ENCODE measurements around the gene CNOT2. TPM values are rescaled to one million over a fixed set of nuclear protein-coding genes. Genes with fewer than 3 reads are reported as not detected.

The CNOT2 gene
- total RNA-seq, 2 experiments from 2014 or later: 65.2 to 68.4 TPM

DNA sequence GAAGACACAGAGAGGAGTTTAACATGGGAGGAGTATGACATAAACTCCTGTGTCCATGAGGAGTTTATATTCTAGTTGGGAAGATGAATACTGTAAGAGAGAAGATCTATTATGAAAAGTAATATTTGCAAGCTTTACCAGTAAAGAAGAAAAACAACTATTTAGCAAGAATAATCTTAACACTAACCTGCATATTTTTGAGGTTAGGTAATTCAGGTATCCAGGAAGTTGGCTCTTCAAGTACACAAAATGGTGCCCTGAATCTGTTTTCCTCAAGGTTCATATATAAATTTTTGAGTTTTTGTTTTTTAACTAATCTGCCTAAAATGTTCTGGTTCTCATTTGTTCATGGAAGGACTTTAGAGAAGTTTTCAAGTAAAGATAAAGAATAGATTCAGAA is 89.0 kb downstream of the CNOT2 start:
- peaks cover 2% of the 10 kb centered on the region for H3K4me1 Mint-ChIP-seq
- CTCF ChIA-PET: no interaction called here

DNA sequence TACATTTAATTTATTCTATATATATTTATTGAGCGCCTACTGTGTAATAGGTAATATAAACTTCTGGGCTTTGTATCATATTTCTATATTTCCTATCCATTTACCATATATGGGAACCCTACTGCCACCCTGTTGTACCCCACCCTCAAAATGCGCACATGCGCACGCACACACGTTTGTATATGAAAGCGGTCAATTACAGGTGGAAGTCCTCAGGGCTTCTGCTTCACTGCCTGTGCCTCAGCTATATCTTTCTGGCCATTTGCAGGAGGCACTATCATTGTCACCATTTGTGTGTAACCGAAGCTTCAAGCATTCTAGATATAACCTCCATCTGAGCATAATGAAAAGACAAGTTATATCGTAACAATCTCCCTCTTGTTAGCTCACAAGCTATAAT is 91.5 kb downstream of the CNOT2 start:
- Mint-ChIP-seq H3K9me3 (ENCODE audit: low read depth) (no peaks in the 10 kb centered on the region), H3K36me3 (peaks cover 37% of the 10 kb centered on the region), H3K27ac (no peak overlapping the region), H3K4me1 (peaks cover 2% of the 10 kb centered on the region), H3K4me3 (no peak overlapping the region), H3K27me3 (no peaks in the 10 kb centered on the region)
- no peak for DNase-seq
- no peak for ATAC-seq
- CTCF ChIA-PET: no interaction called here

More for the DNA sequence above, 89.0 kb downstream of the CNOT2 start:
- DNase-seq (no peak), ATAC-seq (no peak)
- no peaks in the 10 kb centered on the region for H3K9me3 Mint-ChIP-seq (ENCODE audit: low read depth)
- H3K27ac Mint-ChIP-seq: no peak overlapping the region
- no peaks in the 10 kb centered on the region for H3K27me3 Mint-ChIP-seq
- H3K4me3 Mint-ChIP-seq: no peak overlapping the region
- H3K36me3 Mint-ChIP-seq: peaks cover 41% of the 10 kb centered on the region

DNA sequence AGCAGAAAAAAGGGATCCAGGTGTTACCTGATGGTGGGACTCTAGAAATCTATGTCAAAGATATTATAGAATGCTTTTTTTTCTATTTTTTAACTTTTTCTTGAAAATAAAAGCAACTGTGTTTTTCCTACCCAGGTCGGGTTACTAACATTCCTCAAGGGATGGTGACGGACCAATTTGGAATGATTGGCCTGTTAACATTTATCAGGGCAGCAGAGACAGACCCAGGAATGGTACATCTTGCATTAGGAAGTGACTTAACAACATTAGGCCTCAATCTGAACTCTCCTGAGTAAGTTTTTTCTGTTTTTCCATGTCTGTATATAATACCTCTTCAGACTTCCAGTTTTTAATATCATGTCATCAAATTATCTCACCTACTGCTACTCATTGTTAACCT is 95.3 kb downstream of the CNOT2 start:
- Mint-ChIP-seq H3K4me1 (peaks cover 8% of the 10 kb centered on the region), H3K36me3 (peaks cover 43% of the 10 kb centered on the region), H3K27ac (no peak overlapping the region), H3K9me3 (ENCODE audit: low read depth) (no peaks in the 10 kb centered on the region), H3K27me3 (no peaks in the 10 kb centered on the region), H3K4me3 (no peak overlapping the region)
- DNase-seq (no peak), ATAC-seq (no peak)
- CTCF ChIA-PET: no interaction called here

DNA sequence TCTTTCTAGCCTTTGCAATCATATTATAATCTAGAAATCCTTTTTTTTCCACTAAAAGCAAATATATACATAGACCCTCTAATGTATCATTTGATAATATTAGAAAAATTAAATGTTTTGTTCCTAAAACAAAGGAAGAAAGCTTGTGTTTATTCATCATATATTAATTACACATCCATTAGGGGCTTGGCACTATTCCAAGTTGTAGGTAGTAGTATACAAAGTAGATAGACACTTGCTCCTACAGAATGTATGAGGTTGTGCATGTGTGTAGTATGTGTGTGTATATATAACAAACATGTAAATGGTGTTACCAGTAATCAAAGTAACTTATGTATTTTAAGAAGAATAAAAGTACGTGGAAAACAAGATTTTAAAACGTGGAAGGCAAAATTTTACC is 107.8 kb downstream of the CNOT2 start:
- Mint-ChIP-seq H3K9me3 (ENCODE audit: low read depth) (no peaks in the 10 kb centered on the region), H3K4me1 (no peaks in the 10 kb centered on the region), H3K27me3 (no peaks in the 10 kb centered on the region), H3K27ac (no peak overlapping the region), H3K36me3 (peaks cover 24% of the 10 kb centered on the region), H3K4me3 (no peak overlapping the region)
- ATAC-seq: no peak
- CTCF ChIA-PET: no interaction called here
- no peak for DNase-seq

DNA sequence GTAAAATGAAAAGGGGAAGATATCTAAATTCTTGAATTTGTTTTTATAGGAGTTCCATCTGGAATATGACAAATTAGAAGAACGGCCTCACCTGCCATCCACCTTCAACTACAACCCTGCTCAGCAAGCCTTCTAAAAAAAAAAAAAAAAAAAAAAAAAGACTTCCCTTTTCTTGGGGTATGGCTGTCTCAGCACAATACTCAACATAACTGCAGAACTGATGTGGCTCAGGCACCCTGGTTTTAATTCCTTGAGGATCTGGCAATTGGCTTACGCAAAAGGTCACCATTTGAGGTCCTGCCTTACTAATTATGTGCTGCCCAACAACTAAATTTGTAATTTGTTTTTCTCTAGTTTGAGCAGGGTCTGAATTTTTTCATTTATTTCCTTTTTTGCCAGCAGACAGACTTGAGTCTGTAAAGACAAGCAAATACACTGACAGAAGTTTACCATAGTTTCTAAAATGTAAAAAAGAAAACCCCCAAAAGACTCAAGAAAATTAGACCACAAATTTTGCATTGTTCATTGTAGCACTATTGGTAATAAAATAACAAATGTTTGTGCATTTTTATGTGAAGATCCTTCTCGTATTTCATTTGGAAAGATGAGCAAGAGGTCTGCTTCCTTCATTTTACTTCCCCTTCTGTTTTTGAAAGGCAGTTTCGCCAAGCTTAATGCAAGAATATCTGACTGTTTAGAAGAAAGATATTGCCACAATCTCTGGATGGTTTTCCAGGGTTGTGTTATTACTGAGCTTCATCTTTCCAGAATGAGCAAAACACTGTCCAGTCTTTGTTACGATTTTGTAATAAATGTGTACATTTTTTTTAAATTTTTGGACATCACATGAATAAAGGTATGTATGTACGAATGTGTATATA is 110.8 kb downstream of the CNOT2 start:
- Mint-ChIP-seq H3K36me3 (peaks cover 21% of the 10 kb centered on the region), H3K4me3 (no peak overlapping the region), H3K27ac (no peak overlapping the region), H3K9me3 (ENCODE audit: low read depth) (no peaks in the 10 kb centered on the region), H3K4me1 (no peaks in the 10 kb centered on the region), H3K27me3 (no peaks in the 10 kb centered on the region)
- DNase-seq: no peak
- no peak for ATAC-seq
- CTCF ChIA-PET: no interaction called here

DNA sequence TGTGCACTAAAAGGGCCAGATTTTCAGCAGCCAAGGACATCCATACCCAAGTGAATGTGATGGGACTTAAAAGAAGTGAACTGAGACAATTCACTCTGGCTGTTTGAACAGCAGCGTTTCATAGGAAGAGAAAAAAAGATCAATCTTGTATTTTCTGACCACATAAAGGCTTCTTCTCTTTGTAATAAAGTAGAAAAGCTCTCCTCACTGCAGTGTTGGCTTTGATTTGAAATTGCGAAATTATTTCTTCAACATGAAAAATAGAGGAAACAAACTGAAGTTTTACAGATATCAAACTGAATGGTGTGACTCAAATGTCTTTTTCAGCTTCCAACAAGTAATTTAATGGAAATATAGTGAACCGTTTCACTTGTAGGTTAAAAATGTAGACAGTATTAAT is 111.6 kb downstream of the CNOT2 start:
- H3K9me3 Mint-ChIP-seq (ENCODE audit: low read depth): no peaks in the 10 kb centered on the region
- no peaks in the 10 kb centered on the region for H3K4me1 Mint-ChIP-seq
- ATAC-seq: no peak
- DNase-seq: no peak
- no peaks in the 10 kb centered on the region for H3K27me3 Mint-ChIP-seq
- peaks cover 21% of the 10 kb centered on the region for H3K36me3 Mint-ChIP-seq
- H3K4me3 Mint-ChIP-seq: no peak overlapping the region
- H3K27ac Mint-ChIP-seq: no peak overlapping the region
- CTCF ChIA-PET: no interaction called here

DNA sequence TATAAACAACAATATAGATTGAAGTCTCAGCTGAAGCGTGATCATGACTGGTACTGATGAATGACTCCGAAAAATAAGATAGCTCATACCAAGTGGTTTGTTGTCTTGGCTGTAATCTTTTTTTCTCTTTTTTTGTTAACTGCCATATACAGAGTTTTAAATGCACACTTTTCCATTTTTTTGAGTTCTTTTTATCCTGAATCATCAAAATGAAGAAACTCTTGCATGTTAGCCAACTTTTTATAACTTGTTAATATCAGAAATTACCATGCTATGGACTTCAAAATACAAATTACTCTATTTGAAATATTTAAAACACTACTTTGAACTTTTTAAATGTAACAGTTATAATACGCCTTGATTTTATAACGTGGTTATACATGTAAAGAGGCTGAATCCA is 112.7 kb downstream of the CNOT2 start:
- DNase-seq (no peak), ATAC-seq (no peak)
- H3K27ac Mint-ChIP-seq: no peak overlapping the region
- CTCF ChIA-PET: no interaction called here
- H3K36me3 Mint-ChIP-seq: peaks cover 21% of the 10 kb centered on the region
- no peak overlapping the region for H3K4me3 Mint-ChIP-seq
- H3K27me3 Mint-ChIP-seq: no peaks in the 10 kb centered on the region
- no peaks in the 10 kb centered on the region for H3K4me1 Mint-ChIP-seq
- no peaks in the 10 kb centered on the region for H3K9me3 Mint-ChIP-seq (ENCODE audit: low read depth)

DNA sequence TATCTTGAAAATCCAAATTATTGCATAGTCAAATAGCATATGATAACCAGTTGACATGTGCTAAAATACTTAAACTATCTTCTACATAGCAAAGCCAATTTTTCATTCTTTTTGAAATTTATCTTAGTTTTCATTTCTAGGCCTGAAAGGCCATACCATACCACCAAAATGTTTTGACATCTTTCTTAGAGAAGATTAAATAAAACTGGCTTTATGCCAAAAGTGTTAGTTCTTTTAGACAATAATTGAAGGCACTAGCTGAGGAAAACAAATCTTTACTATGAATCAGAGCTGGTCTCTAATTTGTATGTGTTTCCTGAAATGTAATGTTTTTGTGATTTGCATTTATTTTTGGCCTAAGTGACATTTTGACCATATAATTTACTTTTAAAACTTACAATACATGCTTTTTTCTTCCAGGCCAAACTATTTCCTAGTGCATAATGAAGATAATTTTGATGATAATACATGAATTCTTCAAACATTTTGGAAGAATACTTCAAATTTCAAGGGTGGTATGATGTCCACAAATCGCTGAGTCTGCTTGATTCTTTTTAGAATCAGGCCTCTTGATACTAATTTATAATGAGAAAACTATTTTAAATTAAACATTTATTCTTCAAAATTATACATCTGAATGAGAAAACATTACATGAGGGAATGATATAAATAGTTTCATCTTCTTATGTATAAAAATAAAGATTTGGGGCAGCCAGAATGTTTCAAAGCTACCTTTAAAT is 116.4 kb downstream of the CNOT2 start:
- ATAC-seq (no peak), DNase-seq (no peak)
- H3K9me3 Mint-ChIP-seq (ENCODE audit: low read depth): no peaks in the 10 kb centered on the region
- peaks cover 13% of the 10 kb centered on the region for H3K27me3 Mint-ChIP-seq
- H3K4me3 Mint-ChIP-seq: no peak overlapping the region
- peaks cover 4% of the 10 kb centered on the region for H3K36me3 Mint-ChIP-seq
- CTCF ChIA-PET: no interaction called here
- peaks cover under 1% of the 10 kb centered on the region for H3K4me1 Mint-ChIP-seq
- no peak overlapping the region for H3K27ac Mint-ChIP-seq

DNA sequence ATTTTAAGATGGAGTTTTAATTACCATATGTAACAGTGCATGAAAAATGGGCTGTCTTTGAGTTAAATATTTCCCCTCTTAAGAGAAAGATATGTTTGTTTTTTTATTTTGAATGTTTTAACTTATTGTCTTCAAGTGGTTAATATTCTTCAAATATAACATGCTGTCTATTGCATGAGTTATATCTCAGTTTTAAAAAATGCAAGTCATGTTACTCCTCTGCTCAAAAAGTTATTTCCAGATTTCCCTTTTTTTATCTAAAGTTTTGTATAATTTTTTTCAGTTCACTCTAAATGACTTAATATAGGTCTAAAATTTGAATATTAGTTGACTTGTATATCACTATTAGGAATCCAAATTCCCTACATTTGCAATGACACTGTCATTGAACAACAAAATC is 117.0 kb downstream of the CNOT2 start:
- H3K4me1 Mint-ChIP-seq: peaks cover 7% of the 10 kb centered on the region
- DNase-seq: no peak
- no peak for ATAC-seq
- H3K27me3 Mint-ChIP-seq: peaks cover 19% of the 10 kb centered on the region
- CTCF ChIA-PET: no interaction called here
- H3K36me3 Mint-ChIP-seq: peaks cover 1% of the 10 kb centered on the region
- H3K9me3 Mint-ChIP-seq (ENCODE audit: low read depth): no peaks in the 10 kb centered on the region
- no peak overlapping the region for H3K27ac Mint-ChIP-seq
- H3K4me3 Mint-ChIP-seq: no peak overlapping the region

DNA sequence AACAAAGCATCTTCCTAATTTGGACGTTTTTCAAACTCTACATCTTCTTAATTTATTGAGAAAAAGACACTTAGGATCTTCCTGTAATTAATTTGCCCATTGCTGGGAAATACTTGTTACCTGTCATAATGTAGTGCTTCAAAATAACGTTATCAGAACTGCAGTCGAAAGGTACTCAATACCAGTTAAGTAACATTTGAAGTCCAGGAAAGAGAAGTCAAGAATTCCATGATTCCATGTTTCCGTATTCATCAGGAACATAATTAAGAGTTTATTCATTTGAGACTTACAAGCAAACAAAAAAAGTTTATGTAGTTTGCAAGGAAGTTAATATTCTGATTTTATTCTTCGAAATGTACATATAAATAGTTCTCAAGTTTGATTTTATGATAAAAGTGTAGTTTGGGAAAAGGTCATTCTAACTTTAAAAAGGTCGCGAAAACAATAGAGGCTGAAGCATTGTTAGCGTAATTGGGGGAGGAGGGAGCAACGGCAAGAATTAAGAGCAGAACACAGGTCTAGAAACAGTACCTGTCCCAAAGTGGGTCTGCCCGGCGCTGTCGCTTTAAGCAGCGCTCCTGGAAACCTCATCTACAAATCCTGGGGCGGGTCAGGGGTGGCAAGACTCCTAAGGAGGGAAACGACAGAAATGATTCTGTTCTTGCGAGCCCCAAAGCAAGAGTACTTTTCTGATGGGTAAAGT is 121.6 kb downstream of the CNOT2 start:
- Mint-ChIP-seq H3K27ac (no peak overlapping the region), H3K36me3 (no peaks in the 10 kb centered on the region), H3K4me1 (peaks cover 21% of the 10 kb centered on the region), H3K4me3 (peak overlapping the region; percentile 71), H3K27me3 (peaks cover 40% of the 10 kb centered on the region), H3K9me3 (ENCODE audit: low read depth) (no peaks in the 10 kb centered on the region)
- no peak for ATAC-seq
- CTCF ChIA-PET: no interaction called here
- no peak for DNase-seq

DNA sequence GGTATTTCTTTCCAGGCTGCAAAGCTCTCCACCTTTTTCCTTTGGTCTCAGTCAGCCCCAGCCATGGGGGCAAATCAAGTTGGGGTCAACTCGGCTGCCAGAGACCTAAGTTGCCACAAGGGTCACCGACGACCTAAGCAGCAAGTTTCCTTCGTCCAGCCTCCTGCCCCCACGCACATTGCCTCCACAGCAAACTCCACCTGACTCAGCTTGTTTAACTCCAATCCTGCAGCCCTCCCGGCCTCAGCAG is 122.1 kb downstream of the CNOT2 start:
- Mint-ChIP-seq H3K36me3 (no peaks in the 10 kb centered on the region), H3K27me3 (peaks cover 40% of the 10 kb centered on the region), H3K9me3 (ENCODE audit: low read depth) (no peaks in the 10 kb centered on the region), H3K4me3 (peak overlapping the region; percentile 71), H3K4me1 (peaks cover 21% of the 10 kb centered on the region), H3K27ac (no peak overlapping the region)
- CTCF ChIA-PET: no interaction called here
- ATAC-seq: no peak
- no peak for DNase-seq

DNA sequence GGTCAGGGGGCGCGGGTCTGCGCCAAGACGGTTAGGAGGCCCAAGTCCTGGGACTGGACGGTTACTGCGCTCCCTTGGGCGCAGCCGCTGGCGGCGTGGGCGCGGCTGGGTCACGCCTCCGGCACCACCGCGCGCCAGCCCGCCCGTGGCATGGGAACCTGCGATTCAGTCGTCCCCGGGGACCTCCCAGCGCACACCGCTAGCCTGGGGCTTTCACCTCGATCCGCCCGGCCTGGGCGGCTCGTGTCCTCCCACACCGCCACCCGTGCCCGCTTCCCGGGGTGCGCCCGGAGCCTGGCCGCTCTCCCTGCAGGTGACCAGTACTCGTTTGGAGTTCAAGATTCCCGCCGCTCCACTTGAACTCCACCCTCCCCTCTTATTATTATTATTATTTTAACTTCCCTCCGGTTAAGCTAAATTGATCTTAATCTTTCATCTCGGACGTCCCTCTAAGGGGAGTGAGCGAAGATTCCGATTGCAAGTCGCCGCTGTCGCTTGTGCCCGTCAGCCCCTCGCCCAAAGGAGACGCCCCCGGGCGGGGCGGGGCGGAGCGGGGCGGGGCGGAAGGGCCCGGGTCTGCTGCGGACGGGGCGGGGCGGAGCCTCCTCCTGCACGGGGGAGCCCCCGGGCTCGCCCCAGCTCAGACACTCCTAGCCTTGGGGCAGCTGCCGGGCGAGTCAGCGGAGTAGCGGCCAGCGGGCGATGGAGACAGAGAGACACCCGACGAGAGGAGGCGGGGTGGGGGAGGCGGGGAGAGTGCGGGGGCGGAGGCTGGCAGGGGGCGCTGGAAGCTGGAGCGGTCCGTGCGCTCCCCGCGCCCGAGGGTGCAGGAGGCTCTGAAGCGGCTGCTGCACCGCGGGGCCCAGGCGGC is 122.7 kb downstream of the CNOT2 start, which contains the start of gene KCNMB4:
Gene KCNMB4, plus strand, starts transcription at position 643 of the 871 bp plus-strand sequence. CDS start 445 bp downstream, outside the sequence.
- peak; percentile 88 for ATAC-seq
- Mint-ChIP-seq H3K4me1 (peaks cover 21% of the 10 kb centered on the region), H3K9me3 (ENCODE audit: low read depth) (no peaks in the 10 kb centered on the region), H3K4me3 (peak within 1 kb of the TSS; percentile 91), H3K27me3 (peaks cover 40% of the 10 kb centered on the region), H3K27ac (peak within 1 kb of the TSS; percentile 38), H3K36me3 (no peaks in the 10 kb centered on the region)
- peak; percentile 71 for DNase-seq
- CTCF ChIA-PET: no interaction called here

DNA sequence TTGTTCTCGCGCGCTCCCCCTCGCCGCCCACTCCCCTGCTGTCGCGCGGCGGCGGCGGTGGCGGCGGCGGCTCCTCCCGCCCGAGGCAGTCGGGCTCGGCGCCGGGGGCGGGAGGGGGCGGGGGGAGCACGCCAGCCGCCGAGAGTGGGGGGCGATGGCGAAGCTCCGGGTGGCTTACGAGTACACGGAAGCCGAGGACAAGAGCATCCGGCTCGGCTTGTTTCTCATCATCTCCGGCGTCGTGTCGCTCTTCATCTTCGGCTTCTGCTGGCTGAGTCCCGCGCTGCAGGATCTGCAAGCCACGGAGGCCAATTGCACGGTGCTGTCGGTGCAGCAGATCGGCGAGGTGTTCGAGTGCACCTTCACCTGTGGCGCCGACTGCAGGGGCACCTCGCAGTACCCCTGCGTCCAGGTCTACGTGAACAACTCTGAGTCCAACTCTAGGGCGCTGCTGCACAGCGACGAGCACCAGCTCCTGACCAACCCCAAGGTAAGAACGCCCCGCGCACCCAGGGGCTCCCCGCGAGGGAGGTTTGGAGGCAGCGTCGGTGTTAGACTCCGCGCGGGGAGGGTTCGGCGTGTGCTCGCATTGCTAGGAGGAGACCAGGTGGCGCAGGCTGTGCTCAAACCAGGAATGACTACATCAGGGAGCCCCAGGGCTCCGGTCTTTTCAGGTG is 123.5 kb downstream of the CNOT2 start:
- peaks cover 40% of the 10 kb centered on the region for H3K27me3 Mint-ChIP-seq
- ATAC-seq (peak; percentile 63), DNase-seq (peak; percentile 71)
- CTCF ChIA-PET: no interaction called here
- peak overlapping the region; percentile 91 for H3K4me3 Mint-ChIP-seq
- peaks cover 21% of the 10 kb centered on the region for H3K4me1 Mint-ChIP-seq
- H3K27ac Mint-ChIP-seq: peak overlapping the region; percentile 38
- H3K9me3 Mint-ChIP-seq (ENCODE audit: low read depth): no peaks in the 10 kb centered on the region
- H3K36me3 Mint-ChIP-seq: no peaks in the 10 kb centered on the region

All from activated CD8-positive, alpha-beta memory T cell treated with anti-CD3 and anti-CD28 coated beads, Interleukin-2, amount 10 ng/mL, durations not matched to agents 7 days and 5 days (primary cell).